PC-9 (cell line): ENCODE measurements around the gene R3HDM1. TPM values are rescaled to one million over a fixed set of nuclear protein-coding genes. Genes with fewer than 3 reads are reported as not detected.

Experiments
- BruUV-seq: library from RNA; stranded (reverse); fragments of 400-500 nt; replicated peaks from 2 replicates; lab custom pipeline; 2021; lab: Mats Ljungman, UMichigan
- CTCF ChIA-PET: fragments of 300-600 bp; sonication (Branson Sonifier 250); formaldehyde crosslinking; loops from one replicate; lab custom pipeline; 2022; ENCODE audit warnings: antibody characterized with exemption; lab: Charles Lee
- POLR2A ChIA-PET: fragments of 300-600 bp; sonication (Branson Sonifier 250); formaldehyde crosslinking; loops from one replicate; lab custom pipeline; 2022; ENCODE audit warnings: antibody characterized with exemption; ENCODE audit not compliant: unreplicated experiment; lab: Charles Lee
- DNase-seq, 2 experiments: peaks; one replicate each; pipeline versions ENCODE4 v3.0.0 to v3.0.0-alpha.2; 2015 to 2022; ENCODE audit warnings: mixed read lengths in 1 of 2
- H2AFZ ChIP-seq: fragments of 200-600 bp; sonication (generic); 2 replicates; pipeline ENCODE4 v1.8.1; 2017; ENCODE audit warnings: antibody characterized with exemption
- H3F3A ChIP-seq: fragments of 200-600 bp; sonication (generic); 2 replicates; pipeline ENCODE4 v1.8.1; 2017; ENCODE audit warnings: antibody characterized with exemption, mild to moderate bottlenecking, low read depth; ENCODE audit not compliant: insufficient read depth
- H3K27ac ChIP-seq: fragments of 200-600 bp; sonication (generic); 2 replicates; pipeline ENCODE4 v1.6.1; 2016; ENCODE audit warnings: mixed run types
- H3K27me3 ChIP-seq: fragments of 200-600 bp; sonication (generic); 2 replicates; pipeline ENCODE4 v1.6.1; 2016; ENCODE audit warnings: low read depth, mixed run types; ENCODE audit not compliant: insufficient read depth
- H3K36me3 ChIP-seq: fragments of 200-600 bp; sonication (generic); 2 replicates; pipeline ENCODE4 v1.6.1; 2016; ENCODE audit warnings: low read depth, mixed run types
- H3K4me1 ChIP-seq: fragments of 200-600 bp; sonication (generic); replicated peaks from 2 replicates; pipeline ENCODE4 v1.6.1; 2016; ENCODE audit warnings: mixed run types; ENCODE audit not compliant: insufficient read depth
- H3K4me2 ChIP-seq: fragments of 200-600 bp; sonication (generic); 2 replicates; pipeline ENCODE4 v1.6.1; 2017; ENCODE audit warnings: mixed run types
- H3K4me3 ChIP-seq: fragments of 200-600 bp; sonication (generic); 2 replicates; pipeline ENCODE4 v1.6.1; 2016; ENCODE audit warnings: mixed run types
- H3K79me2 ChIP-seq: fragments of 200-600 bp; sonication (generic); 2 replicates; pipeline ENCODE4 v1.6.1; 2017; ENCODE audit warnings: low read depth, mixed run types
- H3K9me2 ChIP-seq: fragments of 200-600 bp; sonication (generic); 2 replicates; pipeline ENCODE4 v1.8.1; 2017; ENCODE audit warnings: mild to moderate bottlenecking; ENCODE audit not compliant: insufficient read depth
- H3K9me3 ChIP-seq: fragments of 200-600 bp; sonication (generic); 2 replicates; pipeline ENCODE4 v1.8.1; 2016; ENCODE audit warnings: low read depth; ENCODE audit not compliant: insufficient read depth
- H4K20me1 ChIP-seq: fragments of 200-600 bp; sonication (generic); 2 replicates; pipeline ENCODE4 v1.8.1; 2017; ENCODE audit not compliant: insufficient read depth
- CTCF ChIP-seq: fragments of 200-600 bp; sonication (generic); conservative IDR thresholded peaks from 2 replicates; pipeline ENCODE4 v1.6.1; 2017; ENCODE audit warnings: mixed run types, antibody characterized with exemption, mild to moderate bottlenecking, moderate library complexity
- EZH2 ChIP-seq: fragments of 200-600 bp; sonication (generic); IDR thresholded peaks from 2 replicates; pipeline ENCODE4 v1.8.0; 2017; ENCODE audit warnings: antibody characterized with exemption, low read depth
- intact Hi-C: fragments of 100-400 bp; cut with micrococcal nuclease; formaldehyde crosslinking; loops from one replicate; pipeline ENCODE4 v1.10.0; 2022; ENCODE audit not compliant: unreplicated experiment
- total RNA-seq: library from RNA; stranded (reverse); gene quantifications from 2 replicates; pipeline ENCODE4 v1.2.3, GENCODE V29; 2021

The R3HDM1 gene
- total RNA-seq, 1 experiment from 2014 or later: 36.7 TPM

- H3K4me1 ChIP-seq: no peaks in the 10 kb centered on the region
- H3K4me3 ChIP-seq: no peak overlapping the region
- H3K79me2 ChIP-seq: no peaks in the 10 kb centered on the region
- no peaks in the 10 kb centered on the region for H3K27me3 ChIP-seq
- H4K20me1 ChIP-seq: peaks cover 11% of the 10 kb centered on the region; the same call in 1 of the 2 replicates
- peaks cover 3% of the 10 kb centered on the region; the same call in 1 of the 2 replicates for H3F3A ChIP-seq
- no peak overlapping the region for H3K27ac ChIP-seq
- no peak overlapping the region for H3K4me2 ChIP-seq
- DNase-seq: no peak
- no peak overlapping the region for H2AFZ ChIP-seq
- ChIA-PET POLR2A (interaction anchor here (0.7 kb wide), 1 partner anchor 695 kb away, joined by 3 read pairs; no protein-coding TSS in a partner anchor), CTCF (no interaction called here)
- no TSS peak for BruUV-seq
- TF ChIP-seq CTCF: no peak
- TF ChIP-seq EZH2: no peak
- peaks cover 57% of the 10 kb centered on the region for H3K36me3 ChIP-seq
- intact Hi-C loops: no loop called here
- H3K9me2 ChIP-seq: no peaks in the 10 kb centered on the region
- no peaks in the 10 kb centered on the region for H3K9me3 ChIP-seq
Measured at GRCh38 chr2:135762022-135762421, 230.7 kb downstream of the R3HDM1 start.

GRCh38 chr2:135762530-135762929, 231.2 kb downstream of the R3HDM1 start:
- no peak overlapping the region for H2AFZ ChIP-seq
- peaks cover 3% of the 10 kb centered on the region; the same call in 1 of the 2 replicates for H3F3A ChIP-seq
- TF ChIP-seq CTCF (no peak), EZH2 (no peak)
- H3K9me3 ChIP-seq: no peaks in the 10 kb centered on the region
- no peaks in the 10 kb centered on the region for H3K4me1 ChIP-seq
- peaks cover 11% of the 10 kb centered on the region; the same call in 1 of the 2 replicates for H4K20me1 ChIP-seq
- H3K36me3 ChIP-seq: peaks cover 58% of the 10 kb centered on the region
- BruUV-seq: no TSS peak
- no peaks in the 10 kb centered on the region for H3K9me2 ChIP-seq
- H3K4me3 ChIP-seq: no peak overlapping the region
- ChIA-PET CTCF (no interaction called here), POLR2A (no interaction called here)
- no peaks in the 10 kb centered on the region for H3K79me2 ChIP-seq
- no peak overlapping the region for H3K4me2 ChIP-seq
- DNase-seq: no peak
- H3K27ac ChIP-seq: no peak overlapping the region
- intact Hi-C loops: no loop called here
- H3K27me3 ChIP-seq: no peaks in the 10 kb centered on the region

- TF ChIP-seq CTCF (no peak), EZH2 (no peak)
- ChIA-PET POLR2A (no interaction called here), CTCF (no interaction called here)
- H2AFZ ChIP-seq: no peak overlapping the region
- intact Hi-C loops: no loop called here
- no peaks in the 10 kb centered on the region for H3K27me3 ChIP-seq
- BruUV-seq: no TSS peak
- H3K79me2 ChIP-seq: no peaks in the 10 kb centered on the region
- H3K4me3 ChIP-seq: no peak overlapping the region
- no peaks in the 10 kb centered on the region for H3K9me3 ChIP-seq
- no peaks in the 10 kb centered on the region for H3K4me1 ChIP-seq
- no peaks in the 10 kb centered on the region for H3K9me2 ChIP-seq
- H3F3A ChIP-seq: peaks cover 7% of the 10 kb centered on the region
- no peak for DNase-seq
- no peak overlapping the region for H3K27ac ChIP-seq
- peaks cover 67% of the 10 kb centered on the region for H3K36me3 ChIP-seq
- H3K4me2 ChIP-seq: no peak overlapping the region
- H4K20me1 ChIP-seq: peaks cover 8% of the 10 kb centered on the region; the same call in 1 of the 2 replicates
Measured at GRCh38 chr2:135768863-135769262, 237.6 kb downstream of the R3HDM1 start.
